CD4-positive, alpha-beta T cell (primary cell): Measurements from ENCODE around the gene PITRM1. TPM values are rescaled to one million over a fixed set of nuclear protein-coding genes. Genes with fewer than 3 reads are reported as not detected.

ENCODE experiments used
- ATAC-seq: fragments of 200-7000 bp; cut with Tn5 transposase; one replicate; pipeline ENCODE4 v1.10.0; 2022; ENCODE audit warnings: mild to moderate bottlenecking; ENCODE audit not compliant: poor library complexity
- CTCF ChIA-PET: fragments of 350-600 bp; sonication (Branson Sonifier 250); formaldehyde crosslinking; loops from one replicate; lab custom pipeline; 2021; ENCODE audit warnings: antibody characterized with exemption, inconsistent platforms; lab: Charles Lee
- POLR2A ChIA-PET: fragments of 350-600 bp; sonication (Branson Sonifier 250); formaldehyde crosslinking; loops from one replicate; lab custom pipeline; 2021; ENCODE audit warnings: antibody characterized with exemption, inconsistent platforms; lab: Charles Lee
- DNase-seq, 14 experiments: peaks; one replicate each; pipeline ENCODE4 v3.0.0-alpha.2; 2013 to 2020; ENCODE audit warnings: mixed read lengths in 2 of 14
- H3K27ac ChIP-seq, 2 donors: one replicate each; pipeline versions ENCODE4 v1.5.1 to v1.7.0; 2013; ENCODE audit warnings: low read length in 2 of 2, low read depth in 1 of 2, mild to moderate bottlenecking in 1 of 2
- H3K27me3 ChIP-seq, 2 experiments: 1 replicate in 1 of 2; 2 replicates in 1 of 2; pipeline versions ENCODE4 v1.6.1 to v1.7.0; 2013; ENCODE audit warnings: low read length in 2 of 2, control low read depth in 1 of 2, mild to moderate bottlenecking in 1 of 2, moderate library complexity in 1 of 2; ENCODE audit not compliant: insufficient read depth in 2 of 2, control insufficient read depth in 1 of 2
- H3K36me3 ChIP-seq: one replicate; pipeline ENCODE4 v1.6.1; 2013; ENCODE audit warnings: low read length, control low read depth; ENCODE audit not compliant: insufficient read depth
- H3K4me1 ChIP-seq: one replicate; pipeline ENCODE4 v1.6.1; 2013; ENCODE audit warnings: low read length, control low read depth; ENCODE audit not compliant: insufficient read depth
- H3K4me3 ChIP-seq: one replicate; pipeline ENCODE4 v1.5.1; 2013; ENCODE audit warnings: mild to moderate bottlenecking, low read length, moderate library complexity
- H3K9me3 ChIP-seq, 2 experiments: 1 replicate in 1 of 2; 2 replicates in 1 of 2; pipeline versions ENCODE4 v1.6.1 to v1.7.0; 2013; ENCODE audit warnings: low read length in 2 of 2, mild to moderate bottlenecking in 2 of 2, control low read depth in 1 of 2, moderate library complexity in 1 of 2; ENCODE audit not compliant: control insufficient read depth in 1 of 2, insufficient read depth in 1 of 2
- H3K27ac Mint-ChIP-seq: one replicate; pipeline ENCODE4 v1.8.0; 2020; ENCODE audit warnings: mixed read lengths
- H3K27me3 Mint-ChIP-seq: one replicate; pipeline ENCODE4 v1.8.0; 2021; ENCODE audit warnings: mixed read lengths
- H3K36me3 Mint-ChIP-seq: one replicate; pipeline ENCODE4 v1.8.0; 2021; ENCODE audit warnings: low read depth, mixed read lengths
- H3K4me1 Mint-ChIP-seq: one replicate; pipeline ENCODE4 v1.8.0; 2021; ENCODE audit warnings: low read depth, mixed read lengths
- H3K4me3 Mint-ChIP-seq: one replicate; pipeline ENCODE4 v1.8.0; 2020; ENCODE audit warnings: mild to moderate bottlenecking, mixed read lengths
- H3K9me3 Mint-ChIP-seq: one replicate; pipeline ENCODE4 v1.8.0; 2020; ENCODE audit warnings: mixed read lengths
- CTCF ChIP-seq: fragments of 200-600 bp; IDR thresholded peaks from one replicate; pipeline ENCODE4 v1.8.0; 2022; ENCODE audit warnings: antibody characterized with exemption, mild to moderate bottlenecking
- intact Hi-C, 2 experiments: fragments of 100-400 bp; cut with DNase I in 1 of 2; cut with micrococcal nuclease in 1 of 2; formaldehyde crosslinking; loops; one replicate each; pipeline versions ENCODE4 v1.15.1 to v1.9.0; 2023 to 2025; cut with DNase I, micrococcal nuclease
- total RNA-seq, 174 experiments: library from RNA in 2 of 174; stranded (reverse) in 2 of 174; gene quantifications; one replicate each; pipeline ENCODE4 v1.2.3 and lab custom pipeline; 2021 to 2026

The PITRM1 gene
- total RNA-seq, 2 experiments from 2014 or later = 76.7 to 77.8 TPM

GRCh38 chr10:3105905-3106304 lies 66.7 kb downstream of the PITRM1 start:
- DNase-seq = no peak
- no peak for TF ChIP-seq CTCF

DNA sequence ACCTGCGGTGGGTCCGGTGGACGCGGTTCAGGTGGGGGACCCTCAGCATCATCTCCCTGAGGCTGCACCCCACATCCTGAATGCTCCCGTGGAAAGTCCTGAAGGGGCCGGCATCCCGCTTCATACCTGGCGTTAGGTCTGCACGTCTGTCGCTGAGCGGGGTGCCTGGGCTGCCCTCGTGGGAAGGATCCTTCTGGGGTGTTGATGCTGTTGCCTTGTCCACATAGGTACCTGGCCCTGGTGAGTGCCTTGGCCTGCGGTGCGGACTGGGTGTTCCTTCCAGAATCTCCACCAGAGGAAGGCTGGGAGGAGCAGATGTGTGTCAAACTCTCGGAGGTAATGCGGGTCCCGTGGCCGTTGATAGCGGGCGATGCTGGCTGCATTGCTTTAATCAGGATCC lies 67.4 kb downstream of the PITRM1 start:
- H3K4me3 Mint-ChIP-seq = no peak overlapping the region
- no peaks in the 10 kb centered on the region for H3K9me3 Mint-ChIP-seq
- no peak for DNase-seq
- H3K36me3 Mint-ChIP-seq = peaks cover 80% of the 10 kb centered on the region
- H3K4me3 ChIP-seq = no peak overlapping the region
- H3K4me1 Mint-ChIP-seq = no peaks in the 10 kb centered on the region
- H3K27me3 ChIP-seq = no peaks in the 10 kb centered on the region
- no peak overlapping the region for H3K27ac Mint-ChIP-seq
- intact Hi-C loops = no loop called here
- no peak overlapping the region for H3K27ac ChIP-seq
- H3K4me1 ChIP-seq = no peaks in the 10 kb centered on the region
- ChIA-PET CTCF (no interaction called here), POLR2A (no interaction called here)
- no peak for ATAC-seq
- H3K27me3 Mint-ChIP-seq = no peaks in the 10 kb centered on the region
- H3K9me3 ChIP-seq = no peaks in the 10 kb centered on the region
- H3K36me3 ChIP-seq = peaks cover 81% of the 10 kb centered on the region
- no peak for TF ChIP-seq CTCF

More at GRCh38 chr10:3105905-3106304, 66.7 kb downstream of the PITRM1 start:
- Histone ChIP-seq H3K27ac (no peak overlapping the region), H3K4me1 (no peaks in the 10 kb centered on the region), H3K27me3 (no peaks in the 10 kb centered on the region), H3K36me3 (peaks cover 81% of the 10 kb centered on the region), H3K9me3 (no peaks in the 10 kb centered on the region), H3K4me3 (no peak overlapping the region)
- no peak overlapping the region for H3K27ac Mint-ChIP-seq
- POLR2A ChIA-PET = no interaction called here
- H3K9me3 Mint-ChIP-seq = no peaks in the 10 kb centered on the region
- H3K27me3 Mint-ChIP-seq = no peaks in the 10 kb centered on the region
- CTCF ChIA-PET = no interaction called here
- no peak overlapping the region for H3K4me3 Mint-ChIP-seq
- no peak for ATAC-seq
- intact Hi-C loops = no loop called here
- H3K36me3 Mint-ChIP-seq = peaks cover 79% of the 10 kb centered on the region
- H3K4me1 Mint-ChIP-seq = no peaks in the 10 kb centered on the region

GRCh38 chr10:3104251-3104918 lies 68.2 kb downstream of the PITRM1 start:
- intact Hi-C loops = no loop called here
- ATAC-seq (no peak), DNase-seq (no peak)
- no peaks in the 10 kb centered on the region for H3K4me1 ChIP-seq
- Mint-ChIP-seq H3K9me3 (no peaks in the 10 kb centered on the region), H3K4me1 (no peaks in the 10 kb centered on the region), H3K27me3 (no peaks in the 10 kb centered on the region), H3K36me3 (peaks cover 83% of the 10 kb centered on the region), H3K27ac (no peak overlapping the region), H3K4me3 (no peak overlapping the region)
- no peak overlapping the region for H3K4me3 ChIP-seq
- H3K36me3 ChIP-seq = peaks cover 83% of the 10 kb centered on the region
- POLR2A ChIA-PET = no interaction called here
- CTCF ChIA-PET = no interaction called here
- H3K27ac ChIP-seq = no peak overlapping the region
- no peaks in the 10 kb centered on the region for H3K9me3 ChIP-seq
- H3K27me3 ChIP-seq = no peaks in the 10 kb centered on the region
- no peak for TF ChIP-seq CTCF
